Endothelial cell of umbilical vein (primary cell): ENCODE data around the gene TSPAN4. TPM values are rescaled to one million over a fixed set of nuclear protein-coding genes. Genes with fewer than 3 reads are reported as not detected.
A peak's percentile ranks its signal among the peaks of the same experiment; 100 is the strongest.

Source experiments
- BruUV-seq: library from RNA; stranded (reverse); fragments of 400-500 nt; replicated peaks from 2 replicates; lab custom pipeline; 2021; lab: Mats Ljungman, UMichigan
- CTCF ChIA-PET: fragments of 300-600, 350-600 bp; sonication (Branson Sonifier 250); formaldehyde crosslinking; loops from one replicate; lab custom pipeline; 2021; ENCODE audit warnings: antibody characterized with exemption, inconsistent platforms; lab: Charles Lee
- POLR2A ChIA-PET: fragments of 300-600, 350-600 bp; sonication (Branson Sonifier 250); formaldehyde crosslinking; loops from one replicate; lab custom pipeline; 2021; ENCODE audit warnings: antibody characterized with exemption, inconsistent platforms; lab: Charles Lee
- DNase-seq: peaks from one replicate; pipeline ENCODE4 v3.0.0-alpha.2; 2011; ENCODE audit warnings: low read depth, low spot score
- FAIRE-seq: peaks from 2 replicates; lab custom pipeline; 2011; peaks lifted over from hg19 to GRCh38; lab: Jason Lieb, UNC
- H2AFZ ChIP-seq: 2 replicates; pipeline ENCODE4 v1.6.0; 2012; ENCODE audit warnings: low read depth, low read length, control low read depth, inconsistent platforms
- H3K27ac ChIP-seq: 2 replicates; pipeline ENCODE4 v1.5.1; 2011; ENCODE audit warnings: low read depth, mild to moderate bottlenecking, control low read depth, low read length, moderate library complexity; ENCODE audit not compliant: insufficient read depth
- H3K27me3 ChIP-seq, 2 experiments: 2 replicates each; pipeline versions ENCODE4 v1.6.0 to v1.6.1; 2011; ENCODE audit warnings: low read length in 2 of 2, mixed read lengths in 1 of 2; ENCODE audit not compliant: control insufficient read depth in 2 of 2, insufficient read depth in 2 of 2
- H3K36me3 ChIP-seq, 2 experiments: 2 replicates in 1 of 2; 3 replicates in 1 of 2; pipeline ENCODE4 v1.5.1; 2011; ENCODE audit warnings: low read length in 2 of 2, mild to moderate bottlenecking in 1 of 2, moderate library complexity in 1 of 2; ENCODE audit not compliant: control insufficient read depth in 2 of 2, insufficient read depth in 2 of 2; ENCODE audit errors: extremely low read depth in 1 of 2
- H3K4me1 ChIP-seq: 3 replicates; pipeline ENCODE4 v1.5.1; 2011; ENCODE audit warnings: mild to moderate bottlenecking, low read length; ENCODE audit not compliant: control insufficient read depth, insufficient read depth; ENCODE audit errors: extremely low read depth
- H3K4me2 ChIP-seq: 2 replicates; pipeline ENCODE4 v1.6.1; 2011; ENCODE audit warnings: low read length, control low read depth, mixed read lengths; ENCODE audit not compliant: insufficient read depth
- H3K4me3 ChIP-seq, 3 experiments: fragments of 200-600 bp in 1 of 3; sonication (generic), shearing (Covaris generic) in 1 of 3; replicated peaks in 1 of 3; 2 replicates each; pipeline ENCODE4 v1.5.1; 2011 to 2016; ENCODE audit warnings: control low read depth in 3 of 3, low read length in 3 of 3, mild to moderate bottlenecking in 2 of 3, inconsistent platforms in 1 of 3, low read depth in 1 of 3, moderate library complexity in 1 of 3; ENCODE audit not compliant: insufficient read depth in 1 of 3
- H3K79me2 ChIP-seq: 2 replicates; pipeline ENCODE4 v1.6.0; 2012; ENCODE audit warnings: low read length, inconsistent platforms; ENCODE audit not compliant: control insufficient read depth, insufficient read depth
- H3K9ac ChIP-seq: replicated peaks from 2 replicates; pipeline ENCODE3; 2011; ENCODE audit warnings: low read length, control low read depth; ENCODE audit not compliant: insufficient read depth; ENCODE audit errors: extremely low read depth
- H3K9me1 ChIP-seq: replicated peaks from 3 replicates; pipeline ENCODE4 v1.6.0; 2011; ENCODE audit warnings: mild to moderate bottlenecking, low read length; ENCODE audit not compliant: control insufficient read depth, insufficient read depth; ENCODE audit errors: extremely low read depth
- H3K9me3 ChIP-seq: replicated peaks from 2 replicates; pipeline ENCODE4 v1.5.1; 2012; ENCODE audit warnings: low read length, inconsistent platforms; ENCODE audit not compliant: control insufficient read depth, insufficient read depth
- H4K20me1 ChIP-seq: replicated peaks from 2 replicates; pipeline ENCODE3; 2011; ENCODE audit warnings: mild to moderate bottlenecking, low read length; ENCODE audit not compliant: control insufficient read depth, insufficient read depth; ENCODE audit errors: extremely low read depth
- CTCF ChIP-seq, 2 donors: IDR thresholded peaks; 1 replicate in 1 of 2; 2 replicates in 1 of 2; pipeline ENCODE4 v1.5.1; 2011; ENCODE audit warnings: low read length in 2 of 2, mild to moderate bottlenecking in 2 of 2, moderate library complexity in 2 of 2, control low read depth in 1 of 2, inconsistent platforms in 1 of 2, low read depth in 1 of 2; ENCODE audit not compliant: insufficient read depth in 1 of 2; ENCODE audit errors: extremely low read depth in 1 of 2
- EZH2 ChIP-seq: IDR thresholded peaks from 2 replicates; pipeline ENCODE4 v1.6.1; 2012; ENCODE audit warnings: borderline replicate concordance, low read depth, mild to moderate bottlenecking, moderate library complexity, low read length, inconsistent platforms; ENCODE audit not compliant: severe bottlenecking
- FOS ChIP-seq: IDR thresholded peaks from 2 replicates; pipeline ENCODE4 v1.6.1; 2011; ENCODE audit warnings: mild to moderate bottlenecking, low read length, moderate library complexity, borderline replicate concordance; ENCODE audit not compliant: insufficient read depth
- GATA2 ChIP-seq: IDR thresholded peaks from 2 replicates; pipeline ENCODE4 v1.7.0; 2011; ENCODE audit warnings: low read depth, mild to moderate bottlenecking, moderate library complexity, mixed read lengths, low read length; ENCODE audit not compliant: insufficient read length, insufficient read depth
- JUN ChIP-seq: IDR thresholded peaks from 2 replicates; pipeline ENCODE4 v1.6.1; 2011; ENCODE audit warnings: borderline replicate concordance, low read depth; ENCODE audit not compliant: insufficient read length, insufficient read depth
- MAX ChIP-seq: IDR thresholded peaks from 2 replicates; pipeline ENCODE4 v1.6.1; 2011; ENCODE audit not compliant: insufficient read depth, insufficient read length
- MYC ChIP-seq: IDR thresholded peaks from one replicate; pipeline ENCODE4 v1.6.1; 2011; ENCODE audit warnings: mild to moderate bottlenecking, low read depth, low read length
- POLR2A ChIP-seq: IDR thresholded peaks from 2 replicates; pipeline ENCODE4 v1.6.1; 2012; ENCODE audit warnings: low read depth, mild to moderate bottlenecking, control low read depth, low read length
- POLR2AphosphoS5 ChIP-seq: IDR thresholded peaks from 2 replicates; pipeline ENCODE4 v1.6.1; 2012; ENCODE audit warnings: low read depth, mild to moderate bottlenecking, control low read depth, low read length, moderate library complexity; ENCODE audit not compliant: insufficient read depth
- dilution Hi-C: fragments of 300-500 bp; cut with MboI; formaldehyde crosslinking; loops from one replicate; pipeline ENCODE4 v1.15.0; 2019; ENCODE audit warnings: low sequenced_read_pairs; ENCODE audit not compliant: extremely low pct_ligation_motif_present
- intact Hi-C: fragments of 100-400 bp; cut with micrococcal nuclease; formaldehyde crosslinking; loops from one replicate; pipeline ENCODE4 v1.10.0; 2022
- polyA plus RNA-seq, 4 experiments: library from polyadenylated mRNA; depleted of rRNA in 3 of 4; stranded (reverse) in 3 of 4; unstranded in 1 of 4; fragments of >200 nt; gene quantifications; 2 replicates each; pipeline versions ENCODE4 v1.2.1 to v1.2.3, GENCODE V29; 2011 to 2012; ENCODE audit warnings: missing spikeins in 1 of 4
- total RNA-seq: library from RNA; stranded (reverse); gene quantifications from 2 replicates; pipeline ENCODE4 v1.2.3, GENCODE V29; 2021

Gene TSPAN4
- total and polyA plus RNA-seq, 2 donors (not counting 3 experiments of a cell fraction or from before 2014, with no cell fraction given): 114 to 199 TPM

- intact Hi-C loops (loop anchor here (1.0 to 2.0 kb wide), 3 partner anchors 9 to 67 kb away; partner anchors contain the start of genes CHID1 and RPLP2), dilution Hi-C loops (no loop called here)
- H3K4me2 ChIP-seq: peak overlapping the region; percentile 82
- FAIRE-seq (peak; percentile 94), DNase-seq (peak; percentile 91)
- H3K27ac ChIP-seq: peak overlapping the region; percentile 83
- peaks cover 43% of the 10 kb centered on the region for H3K79me2 ChIP-seq
- peaks cover 7 to 14% of the 10 kb centered on the region in 2 experiments for H3K36me3 ChIP-seq
- BruUV-seq: no TSS peak
- no peaks in the 10 kb centered on the region for H3K9me3 ChIP-seq
- peak overlapping the region in 2 of 3 experiments; percentile 8 to 94 for H3K4me3 ChIP-seq
- no peaks in the 10 kb centered on the region for H3K9me1 ChIP-seq
- no peak overlapping the region for H2AFZ ChIP-seq
- H4K20me1 ChIP-seq: no peaks in the 10 kb centered on the region
- no peak for TF ChIP-seq JUN
- TF ChIP-seq POLR2AphosphoS5: peak; percentile 98
- TF ChIP-seq MYC: peak; percentile 99
- TF ChIP-seq MAX: peak; percentile 91
- TF ChIP-seq GATA2: no peak
- TF ChIP-seq POLR2A: peak; percentile 68
- TF ChIP-seq FOS: peak; percentile 74
- no peak for TF ChIP-seq EZH2
- peak in 1 of 2 donors; percentile 15 for TF ChIP-seq CTCF (IDR thresholded peaks at IDR 0.05; ENCODE audit: extremely low read depth in 1 of 2, insufficient read depth in 1 of 2, low read depth in 1 of 2, low read length in 2 of 2)
- no peaks in the 10 kb centered on the region for H3K27me3 ChIP-seq
- peak overlapping the region; percentile 92 for H3K9ac ChIP-seq
- CTCF ChIA-PET: interaction anchor here (1.2 to 3.3 kb wide), 5 partner anchors 10 to 207 kb away, joined by 4 to 19 read pairs (median 6); partner anchors contain the start of genes AP2A2 and CD151
- peaks cover 39% of the 10 kb centered on the region for H3K4me1 ChIP-seq
- POLR2A ChIA-PET: interaction anchor here (0.5 to 4.1 kb wide), 8 partner anchors 10 to 59 kb away, joined by 3 to 28 read pairs (median 6); partner anchors contain the start of genes CD151, PNPLA2 and RPLP2
Measured at GRCh38 chr11:843818-844692, 1.4 kb downstream of the TSPAN4 start.
